ENCODE results near the gene ZBTB18.
A peak's percentile ranks its signal among the peaks of the same experiment; 100 is the strongest.

Gene ZBTB18

GRCh38 chr1:244092293-244092963 lies 41.3 kb downstream of the ZBTB18 start:
- no peak for DNase-seq

- DNase-seq: no peak
These were observed 42.0 kb downstream of the ZBTB18 start for GRCh38 chr1:244092964-244093638.

- DNase-seq: no peak
These were observed 43.9 kb downstream of the ZBTB18 start for GRCh38 chr1:244094880-244095528.

GRCh38 chr1:244095529-244095911 lies 44.4 kb downstream of the ZBTB18 start:
- DNase-seq: no peak

GRCh38 chr1:244096066-244096610 lies 45.1 kb downstream of the ZBTB18 start:
- no peak for DNase-seq

GRCh38 chr1:244096691-244097090 lies 45.6 kb downstream of the ZBTB18 start:
- DNase-seq: no peak

- no peak for DNase-seq
These were observed 46.7 kb downstream of the ZBTB18 start for GRCh38 chr1:244097523-244098405.

- no peak for DNase-seq
These were observed 48.3 kb downstream of the ZBTB18 start for GRCh38 chr1:244099258-244099930.

- DNase-seq: no peak
These were observed 49.2 kb downstream of the ZBTB18 start for GRCh38 chr1:244100276-244100675.

GRCh38 chr1:244100704-244101453 lies 49.8 kb downstream of the ZBTB18 start:
- no peak for DNase-seq

- no peak for DNase-seq
These were observed 51.0 kb downstream of the ZBTB18 start for GRCh38 chr1:244102046-244102445.

GRCh38 chr1:244102468-244102867 lies 51.4 kb downstream of the ZBTB18 start:
- DNase-seq: no peak

GRCh38 chr1:244104309-244105060 lies 53.4 kb downstream of the ZBTB18 start:
- DNase-seq: peak; percentile 82

- DNase-seq: no peak
These were observed 55.1 kb downstream of the ZBTB18 start for GRCh38 chr1:244106176-244106575.
